Spleen (tissue), 7 donors: ENCODE measurements around the gene SUSD4.

Source experiments
- POLR2A ChIP-seq, 3 donors: fragments of 450-650 bp; IDR thresholded peaks; one replicate each; pipeline ENCODE4 v1.5.1; 2017; ENCODE audit warnings: antibody characterized with exemption in 3 of 3, mild to moderate bottlenecking in 1 of 3
- POLR2AphosphoS5 ChIP-seq, 3 donors: sonication (generic); formaldehyde crosslinking; IDR thresholded peaks; one replicate each; pipeline ENCODE4 v1.5.1; 2017; ENCODE audit warnings: antibody characterized with exemption in 3 of 3
- TF ChIP-seq, protein P1 (sequence below), 11 experiments: fragments of 200-600 bp in 7 of 11; fragments of 450-650 bp in 4 of 11; sonication (generic) in 4 of 11; IDR thresholded peaks in 8 of 11; conservative IDR thresholded peaks in 3 of 11; 1 replicate in 7 of 11; 2 replicates in 4 of 11; pipeline versions ENCODE4 v1.4.0 to v1.8.0; 2016 to 2021; ENCODE audit warnings: antibody characterized with exemption in 11 of 11, inconsistent platforms in 4 of 11, mild to moderate bottlenecking in 1 of 11
- donor health status: DM: no; HTN: no; CAD: no; lungs with moderate emphysema.
- donor health status: DM: no; HTN: no; CAD: no.
- donor health status: DM: no; HTN: no; CAD: no.

DNA sequence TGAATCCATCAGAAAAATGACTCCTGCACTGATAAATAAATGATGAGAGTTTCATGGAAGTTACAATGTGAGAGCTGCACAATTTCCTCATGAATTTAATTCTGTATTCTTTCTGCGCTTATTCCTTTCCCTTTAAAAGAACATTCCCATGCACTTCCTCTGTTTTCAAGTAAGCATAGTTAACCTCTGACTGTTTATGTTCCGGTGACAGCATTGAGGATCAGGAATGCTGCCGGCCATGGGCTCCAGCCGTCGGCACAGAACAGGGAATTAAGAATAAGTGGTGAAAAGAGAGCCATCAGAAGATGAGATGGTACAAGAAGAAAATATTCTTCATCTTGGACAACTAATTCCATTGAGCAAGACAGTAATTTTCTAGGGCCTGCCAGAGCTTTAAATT lies 65.3 kb downstream of the SUSD4 start:
- TF ChIP-seq, protein P1, sequence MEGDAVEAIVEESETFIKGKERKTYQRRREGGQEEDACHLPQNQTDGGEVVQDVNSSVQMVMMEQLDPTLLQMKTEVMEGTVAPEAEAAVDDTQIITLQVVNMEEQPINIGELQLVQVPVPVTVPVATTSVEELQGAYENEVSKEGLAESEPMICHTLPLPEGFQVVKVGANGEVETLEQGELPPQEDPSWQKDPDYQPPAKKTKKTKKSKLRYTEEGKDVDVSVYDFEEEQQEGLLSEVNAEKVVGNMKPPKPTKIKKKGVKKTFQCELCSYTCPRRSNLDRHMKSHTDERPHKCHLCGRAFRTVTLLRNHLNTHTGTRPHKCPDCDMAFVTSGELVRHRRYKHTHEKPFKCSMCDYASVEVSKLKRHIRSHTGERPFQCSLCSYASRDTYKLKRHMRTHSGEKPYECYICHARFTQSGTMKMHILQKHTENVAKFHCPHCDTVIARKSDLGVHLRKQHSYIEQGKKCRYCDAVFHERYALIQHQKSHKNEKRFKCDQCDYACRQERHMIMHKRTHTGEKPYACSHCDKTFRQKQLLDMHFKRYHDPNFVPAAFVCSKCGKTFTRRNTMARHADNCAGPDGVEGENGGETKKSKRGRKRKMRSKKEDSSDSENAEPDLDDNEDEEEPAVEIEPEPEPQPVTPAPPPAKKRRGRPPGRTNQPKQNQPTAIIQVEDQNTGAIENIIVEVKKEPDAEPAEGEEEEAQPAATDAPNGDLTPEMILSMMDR (IDR thresholded peaks at IDR 0.05 in 8 of 11, conservative IDR thresholded peaks at IDR 0.05 in 3 of 11): no peak
- no peak for TF ChIP-seq POLR2A (IDR thresholded peaks at IDR 0.05)
- no peak for TF ChIP-seq POLR2AphosphoS5 (IDR thresholded peaks at IDR 0.05)
